Esophagus squamous epithelium (tissue), 5 donors: ENCODE results near the gene HBEGF. TPM values are rescaled to one million over a fixed set of nuclear protein-coding genes. Genes with fewer than 3 reads are reported as not detected.

Source experiments
- DNase-seq: peaks from one replicate; lab custom pipeline; 2025; lab: John Stamatoyannopoulos, UW
- H3K27ac ChIP-seq, 4 donors: fragments of 200-600 bp; sonication (generic); one replicate each; pipeline ENCODE4 v1.5.1; 2016 to 2019; ENCODE audit warnings: mild to moderate bottlenecking in 1 of 4
- H3K27me3 ChIP-seq, 4 donors: fragments of 200-600 bp; sonication (generic); 1 replicate in 3 of 4; 2 replicates in 1 of 4; pipeline versions ENCODE4 v1.5.1 to v1.6.0; 2017 to 2021; ENCODE audit warnings: antibody characterized with exemption in 1 of 4
- H3K36me3 ChIP-seq, 3 donors: fragments of 200-600 bp; sonication (generic); one replicate each; pipeline ENCODE4 v1.5.1; 2016 to 2019
- H3K4me1 ChIP-seq, 3 donors: fragments of 200-600 bp; sonication (generic); one replicate each; pipeline ENCODE4 v1.5.1; 2017 to 2019
- H3K4me3 ChIP-seq, 4 donors: fragments of 200-600 bp; sonication (generic); 1 replicate in 3 of 4; 2 replicates in 1 of 4; pipeline ENCODE4 v1.5.1; 2016 to 2019; ENCODE audit warnings: mild to moderate bottlenecking in 2 of 4, moderate library complexity in 1 of 4
- H3K9me3 ChIP-seq, 3 donors: fragments of 200-600 bp; sonication (generic); one replicate each; pipeline ENCODE4 v1.5.1; 2016 to 2019
- POLR2A ChIP-seq, 4 donors: fragments of 450-650 bp; IDR thresholded peaks; one replicate each; pipeline ENCODE4 v1.6.1; 2017; ENCODE audit warnings: antibody characterized with exemption in 4 of 4, mild to moderate bottlenecking in 4 of 4, moderate library complexity in 3 of 4
- WGBS, 2 donors: methylation state at CpG; one replicate each; pipeline ENCODE4 v1.1.5; 2018; 5-methylcytosine and 5-hydroxymethylcytosine counted together
- intact Hi-C: fragments of 100-400 bp; cut with DNase I; formaldehyde crosslinking; loops from one replicate; pipeline ENCODE4 v1.15.0; 2022
- total RNA-seq, 4 donors: library from RNA; depleted of rRNA; stranded (reverse); fragments of >200 nt; gene quantifications; one replicate each; pipeline ENCODE4 v1.1.0, GENCODE V29; 2016
- TF ChIP-seq, protein P1 (sequence below), 6 experiments: fragments of 450-650 bp in 4 of 6; fragments of 200-600 bp in 2 of 6; sonication (generic) in 2 of 6; IDR thresholded peaks; one replicate each; pipeline ENCODE4 v1.5.1; 2016 to 2019; ENCODE audit warnings: antibody characterized with exemption in 6 of 6, mild to moderate bottlenecking in 4 of 6, moderate library complexity in 4 of 6
- donor health status: DM: yes; HTN: yes; CAD: no.

HBEGF gene
- total RNA-seq, 4 donors from 2014 or later: 24.6 to 72.4 (median 42.1) TPM

DNA sequence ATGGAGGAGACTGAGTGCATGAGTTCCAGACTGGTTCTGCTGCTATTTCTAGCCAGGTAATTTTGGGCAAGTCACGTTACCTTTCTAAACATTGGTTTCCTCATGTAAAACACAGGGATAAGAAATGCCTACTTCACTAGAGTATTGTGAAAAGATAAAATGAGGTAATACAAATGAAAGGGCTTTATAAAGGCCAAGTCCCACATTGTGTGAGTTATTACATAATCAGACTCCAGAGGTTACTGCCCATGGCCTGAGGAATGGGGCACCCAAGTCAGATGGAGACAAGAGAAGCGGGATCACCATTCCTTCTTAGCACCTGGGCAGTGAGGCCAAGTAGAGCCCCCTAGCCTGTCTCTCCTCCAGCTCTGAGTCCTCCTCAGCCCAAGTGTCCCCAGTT is 7.5 kb downstream of the HBEGF start:
- Histone ChIP-seq H3K36me3 (peaks cover 3 to 98% (median 7%) of the 10 kb centered on the region in 3 donors), H3K4me3 (no peak overlapping the region), H3K27ac (no peak overlapping the region), H3K27me3 (no peaks in the 10 kb centered on the region), H3K9me3 (no peaks in the 10 kb centered on the region), H3K4me1 (peaks cover 16 to 80% (median 69%) of the 10 kb centered on the region in 3 donors)
- 56 to 61% methylated on average over 2 of the region's 2 CpGs for WGBS, 2 donors
- no peak for DNase-seq
- intact Hi-C loops: no loop called here
- TF ChIP-seq, protein P1, sequence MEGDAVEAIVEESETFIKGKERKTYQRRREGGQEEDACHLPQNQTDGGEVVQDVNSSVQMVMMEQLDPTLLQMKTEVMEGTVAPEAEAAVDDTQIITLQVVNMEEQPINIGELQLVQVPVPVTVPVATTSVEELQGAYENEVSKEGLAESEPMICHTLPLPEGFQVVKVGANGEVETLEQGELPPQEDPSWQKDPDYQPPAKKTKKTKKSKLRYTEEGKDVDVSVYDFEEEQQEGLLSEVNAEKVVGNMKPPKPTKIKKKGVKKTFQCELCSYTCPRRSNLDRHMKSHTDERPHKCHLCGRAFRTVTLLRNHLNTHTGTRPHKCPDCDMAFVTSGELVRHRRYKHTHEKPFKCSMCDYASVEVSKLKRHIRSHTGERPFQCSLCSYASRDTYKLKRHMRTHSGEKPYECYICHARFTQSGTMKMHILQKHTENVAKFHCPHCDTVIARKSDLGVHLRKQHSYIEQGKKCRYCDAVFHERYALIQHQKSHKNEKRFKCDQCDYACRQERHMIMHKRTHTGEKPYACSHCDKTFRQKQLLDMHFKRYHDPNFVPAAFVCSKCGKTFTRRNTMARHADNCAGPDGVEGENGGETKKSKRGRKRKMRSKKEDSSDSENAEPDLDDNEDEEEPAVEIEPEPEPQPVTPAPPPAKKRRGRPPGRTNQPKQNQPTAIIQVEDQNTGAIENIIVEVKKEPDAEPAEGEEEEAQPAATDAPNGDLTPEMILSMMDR (IDR thresholded peaks at IDR 0.05): no peak
- no peak for TF ChIP-seq POLR2A (IDR thresholded peaks at IDR 0.05)

DNA sequence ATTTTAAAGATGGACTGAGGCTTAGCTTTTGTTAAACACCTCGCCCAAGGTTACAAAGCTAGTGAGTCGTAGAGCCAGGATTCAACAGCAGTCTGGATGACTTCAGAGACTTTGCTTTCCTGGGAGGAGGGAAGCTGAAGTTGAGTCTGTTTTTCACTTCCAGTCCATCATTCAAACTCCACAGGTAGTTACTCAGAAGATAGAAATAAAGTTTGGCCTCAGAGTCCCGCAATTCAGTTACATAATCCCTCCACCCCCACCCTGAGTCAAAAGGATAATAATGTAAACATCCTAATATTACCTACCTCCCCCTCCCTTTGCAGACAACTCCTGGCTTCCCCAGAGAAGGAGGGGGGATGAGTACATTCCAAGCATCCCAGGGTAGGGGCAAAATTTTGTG is 8.1 kb downstream of the HBEGF start:
- Histone ChIP-seq H3K36me3 (peaks cover 3 to 98% (median 7%) of the 10 kb centered on the region in 3 donors), H3K27ac (no peak overlapping the region), H3K27me3 (no peaks in the 10 kb centered on the region), H3K4me1 (peaks cover 16 to 75% (median 65%) of the 10 kb centered on the region in 3 donors), H3K9me3 (no peaks in the 10 kb centered on the region), H3K4me3 (no peak overlapping the region)
- 21 to 32% methylated on average over 3 of the region's 3 CpGs for WGBS, 2 donors
- TF ChIP-seq, protein P1 (IDR thresholded peaks at IDR 0.05): no peak
- no peak for TF ChIP-seq POLR2A (IDR thresholded peaks at IDR 0.05)
- DNase-seq: no peak
- intact Hi-C loops: no loop called here

DNA sequence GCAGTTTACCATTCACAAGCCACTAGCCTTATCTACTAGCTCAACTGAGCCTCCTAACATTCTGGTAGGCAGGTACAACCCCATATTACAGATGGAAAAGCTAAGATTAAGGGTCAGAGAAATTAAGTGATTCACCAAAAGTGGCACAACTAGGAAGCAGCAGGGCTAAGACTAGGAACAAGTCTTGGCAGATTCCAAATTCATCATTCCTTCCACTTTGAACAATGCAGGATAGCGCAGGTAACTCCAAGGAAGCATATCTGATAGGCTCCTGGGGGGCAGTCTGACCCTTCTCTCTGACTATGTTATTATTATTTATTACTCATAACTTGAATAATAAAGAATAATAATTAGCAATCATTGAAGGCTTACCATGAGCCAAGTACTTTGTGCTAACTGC is 8.5 kb downstream of the HBEGF start:
- WGBS, 2 donors: 38 to 50% methylated on average over 1 of the region's 1 CpG
- Histone ChIP-seq H3K27me3 (no peaks in the 10 kb centered on the region), H3K9me3 (no peaks in the 10 kb centered on the region), H3K4me3 (no peak overlapping the region), H3K27ac (peak overlapping the region in 1 of 4 donors; percentile 14), H3K36me3 (peaks cover 7 to 98% (median 7%) of the 10 kb centered on the region in 3 donors), H3K4me1 (peaks cover 13 to 70% (median 63%) of the 10 kb centered on the region in 3 donors)
- intact Hi-C loops: no loop called here
- no peak for TF ChIP-seq POLR2A (IDR thresholded peaks at IDR 0.05)
- TF ChIP-seq, protein P1 (IDR thresholded peaks at IDR 0.05): no peak
- DNase-seq: no peak

DNA sequence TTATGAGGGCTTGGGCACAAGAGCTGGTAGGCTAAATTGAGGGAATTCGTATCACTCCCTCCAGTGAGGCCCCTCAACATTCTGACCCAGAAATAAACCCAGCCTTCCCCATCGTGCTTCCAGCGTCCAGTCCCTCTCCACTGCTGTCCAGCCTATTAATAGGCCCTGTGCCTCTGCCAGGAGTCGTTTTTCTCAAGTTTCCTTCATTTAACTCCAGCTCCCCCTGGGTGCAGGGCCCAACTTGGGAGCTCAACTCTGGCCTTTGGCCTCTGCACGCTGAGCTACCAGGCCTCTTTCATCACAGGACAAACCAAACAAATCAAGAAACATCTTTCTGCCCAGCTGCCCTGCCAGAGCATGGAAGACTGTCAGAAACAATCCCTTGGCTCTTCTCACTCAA is 10.0 kb downstream of the HBEGF start:
- peaks cover 11 to 97% (median 15%) of the 10 kb centered on the region in 3 donors for H3K36me3 ChIP-seq
- intact Hi-C loops: no loop called here
- H3K9me3 ChIP-seq: no peaks in the 10 kb centered on the region
- no peaks in the 10 kb centered on the region for H3K27me3 ChIP-seq
- no peak overlapping the region for H3K4me3 ChIP-seq
- TF ChIP-seq, protein P1 (IDR thresholded peaks at IDR 0.05): no peak
- TF ChIP-seq POLR2A (IDR thresholded peaks at IDR 0.05): no peak
- H3K27ac ChIP-seq: peak overlapping the region in 3 of 4 donors; percentile 17 to 68 (median 64)
- H3K4me1 ChIP-seq: peaks cover 10 to 55% (median 48%) of the 10 kb centered on the region in 3 donors
- 46 to 63% methylated on average over 5 of the region's 5 CpGs for WGBS, 2 donors
- DNase-seq: no peak

DNA sequence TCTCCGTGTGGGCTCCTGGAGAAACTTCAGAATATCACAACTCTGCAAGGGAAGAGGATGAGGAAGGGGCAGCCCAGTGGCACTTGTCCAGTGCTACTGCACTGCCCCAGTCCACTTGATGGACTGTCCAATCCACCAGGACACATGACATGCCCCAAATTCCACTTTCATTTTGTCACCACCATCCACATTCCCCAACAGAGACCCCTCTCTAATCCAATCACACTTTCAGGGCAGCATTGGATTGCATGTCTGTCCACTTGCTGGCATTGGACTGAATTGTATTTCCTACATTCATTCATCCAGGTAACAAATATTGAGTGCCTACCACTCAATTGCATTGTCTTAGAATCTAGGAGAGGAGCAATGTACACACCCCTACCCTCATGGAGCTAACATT is 14.8 kb downstream of the HBEGF start:
- DNase-seq: no peak
- WGBS, 2 donors: 71 to 80% methylated on average over 1 of the region's 1 CpG
- TF ChIP-seq POLR2A (IDR thresholded peaks at IDR 0.05): no peak
- TF ChIP-seq, protein P1 (IDR thresholded peaks at IDR 0.05): no peak
- H3K27ac ChIP-seq: no peak overlapping the region
- H3K9me3 ChIP-seq: no peaks in the 10 kb centered on the region
- peaks cover 0 to 30% (median 16%) of the 10 kb centered on the region in 3 donors for H3K4me1 ChIP-seq
- H3K27me3 ChIP-seq: no peaks in the 10 kb centered on the region
- intact Hi-C loops: no loop called here
- H3K36me3 ChIP-seq: peaks cover 4 to 52% (median 15%) of the 10 kb centered on the region in 3 donors
- H3K4me3 ChIP-seq: no peak overlapping the region
